HG02623 (cell line): ENCODE results near the gene DUSP12.
"Not testable (repeated sequence)": the region's sequence is repeated elsewhere in the genome, so short reads cannot be mapped to it uniquely, and the experiment has no call there.

ENCODE experiments used
- ATAC-seq: cut with Tn5 transposase; IDR thresholded peaks from one replicate; pipeline ENCODE4 v1.9.1; 2021; ENCODE audit warnings: moderate library complexity; ENCODE audit not compliant: unreplicated experiment

Gene DUSP12

GRCh38 chr1:161768986-161769672 is 19.5 kb downstream of the DUSP12 start:
- no peak for ATAC-seq

GRCh38 chr1:161769673-161770045 is 20.1 kb downstream of the DUSP12 start:
- ATAC-seq = not testable (repeated sequence)

GRCh38 chr1:161770250-161770649 is 20.7 kb downstream of the DUSP12 start:
- no peak for ATAC-seq

GRCh38 chr1:161771161-161771560 is 21.6 kb downstream of the DUSP12 start:
- no peak for ATAC-seq

GRCh38 chr1:161771973-161772372 is 22.4 kb downstream of the DUSP12 start:
- ATAC-seq = no peak

- no peak for ATAC-seq
These were observed 22.8 kb downstream of the DUSP12 start for GRCh38 chr1:161772397-161772796.

GRCh38 chr1:161773791-161774190 is 24.2 kb downstream of the DUSP12 start:
- ATAC-seq = no peak

- ATAC-seq = no peak
These were observed 27.7 kb downstream of the DUSP12 start for GRCh38 chr1:161777261-161777660.

GRCh38 chr1:161778522-161778921 is 28.9 kb downstream of the DUSP12 start:
- ATAC-seq = no peak

- ATAC-seq = no peak
These were observed 29.8 kb downstream of the DUSP12 start for GRCh38 chr1:161779393-161779792.

GRCh38 chr1:161781995-161782394 is 32.4 kb downstream of the DUSP12 start:
- no peak for ATAC-seq

GRCh38 chr1:161782886-161783285 is 33.3 kb downstream of the DUSP12 start:
- ATAC-seq = no peak

- no peak for ATAC-seq
These were observed 35.4 kb downstream of the DUSP12 start for GRCh38 chr1:161784968-161785367.

- no peak for ATAC-seq
These were observed 37.8 kb downstream of the DUSP12 start for GRCh38 chr1:161787355-161787754.

- no peak for ATAC-seq
These were observed 41.2 kb downstream of the DUSP12 start for GRCh38 chr1:161790587-161791317.

- ATAC-seq = no peak
These were observed 42.5 kb downstream of the DUSP12 start for GRCh38 chr1:161791904-161792655.

- no peak for ATAC-seq
These were observed 43.2 kb downstream of the DUSP12 start for GRCh38 chr1:161792740-161793139.

- ATAC-seq = no peak
These were observed 50.2 kb downstream of the DUSP12 start for GRCh38 chr1:161799792-161800191.

GRCh38 chr1:161801955-161802354 is 52.4 kb downstream of the DUSP12 start:
- ATAC-seq = no peak

- no peak for ATAC-seq
These were observed 53.6 kb downstream of the DUSP12 start for GRCh38 chr1:161803181-161803580.

GRCh38 chr1:161805399-161806197 is 56.0 kb downstream of the DUSP12 start:
- ATAC-seq = no peak
